GM15510 (cell line): ENCODE results near the gene SYDE1.

Experiments used
- POLR2A ChIP-seq: IDR thresholded peaks from 3 replicates; pipeline ENCODE4 v1.6.1; 2011; ENCODE audit warnings: borderline replicate concordance; ENCODE audit not compliant: insufficient read length; ENCODE audit errors: extremely low read depth

Gene SYDE1

DNA sequence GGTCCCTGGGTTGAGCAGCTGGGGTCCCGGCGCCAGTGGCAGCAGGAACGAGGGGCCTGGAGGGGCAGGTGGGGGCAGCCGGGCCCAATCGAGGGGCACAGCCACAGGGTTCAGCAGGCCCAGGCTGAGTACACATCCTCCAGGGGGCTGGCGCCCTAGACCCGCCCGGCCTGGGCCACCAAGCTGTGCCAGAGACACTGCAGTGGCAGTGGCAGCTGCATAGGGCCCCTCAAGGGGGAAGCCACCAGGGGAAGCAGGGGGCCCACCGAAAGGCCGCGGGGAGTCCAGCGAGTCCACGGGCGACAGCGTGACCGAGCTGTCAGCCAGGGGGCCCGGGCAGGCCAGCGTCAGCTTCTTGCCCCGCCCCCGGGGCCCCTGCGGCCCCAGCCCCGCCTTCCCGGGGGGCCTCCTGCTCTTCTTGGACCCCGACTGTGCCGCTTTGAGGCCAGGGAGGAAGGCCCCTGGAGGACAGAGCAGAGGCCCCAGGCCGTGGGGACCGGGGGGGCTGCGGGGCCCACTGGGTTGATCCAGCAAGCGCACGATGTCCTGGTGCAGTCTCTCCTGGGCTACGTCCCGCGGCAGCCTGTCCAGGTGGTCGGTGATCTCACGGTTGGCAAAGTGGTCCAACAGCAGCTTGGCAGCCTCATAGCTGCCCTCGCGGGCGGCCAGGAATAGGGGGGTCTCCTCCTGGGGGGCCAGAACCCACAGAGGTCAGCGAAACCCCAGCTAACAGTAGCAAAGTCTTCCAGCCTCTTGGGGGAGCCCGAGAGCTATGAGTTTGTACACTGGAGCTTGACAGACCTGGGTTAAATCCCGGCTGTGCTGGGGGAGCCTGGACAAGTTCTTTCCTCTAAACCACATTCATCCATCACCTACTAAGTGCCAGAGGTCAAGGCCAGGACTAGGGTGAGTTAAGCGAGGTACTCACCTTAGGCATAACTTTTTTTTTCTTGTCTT is 54.1 kb downstream of the SYDE1 start:
- TF ChIP-seq POLR2A: no peak
